Mesothelial cell of epicardium (in vitro differentiated cells): ENCODE data around the gene TMTC1. TPM values are rescaled to one million over a fixed set of nuclear protein-coding genes. Genes with fewer than 3 reads are reported as not detected.

Source experiments
- DNase-seq, 2 experiments: peaks; one replicate each; pipeline ENCODE4 v3.0.0; 2021; ENCODE audit warnings: low spot score in 2 of 2; ENCODE audit not compliant: unreplicated experiment in 2 of 2
- H3K27ac Mint-ChIP-seq: 2 replicates; pipeline ENCODE4 v1.8.0; 2021; ENCODE audit warnings: mixed read lengths
- H3K27me3 Mint-ChIP-seq: 2 replicates; pipeline ENCODE4 v1.8.0; 2021; ENCODE audit warnings: low read depth, mixed read lengths
- H3K36me3 Mint-ChIP-seq: 2 replicates; pipeline ENCODE4 v1.8.0; 2021; ENCODE audit warnings: mixed read lengths
- H3K4me1 Mint-ChIP-seq: 2 replicates; pipeline ENCODE4 v1.8.0; 2021; ENCODE audit warnings: mixed read lengths
- H3K4me3 Mint-ChIP-seq: 2 replicates; pipeline ENCODE4 v1.8.0; 2021; ENCODE audit warnings: mild to moderate bottlenecking, moderate library complexity, mixed read lengths
- H3K9me3 Mint-ChIP-seq: 2 replicates; pipeline ENCODE4 v1.8.0; 2021; ENCODE audit warnings: mixed read lengths
- total RNA-seq: library from RNA; stranded (reverse); gene quantifications from 3 replicates; pipeline ENCODE4 v1.2.1, GENCODE V29; 2021
- TF ChIP-seq, protein P1 (sequence below): fragments of 200-600 bp; sonication (generic); IDR thresholded peaks from one replicate; pipeline ENCODE4 v1.5.0; 2021; ENCODE audit warnings: antibody characterized with exemption; ENCODE audit not compliant: unreplicated experiment

Gene TMTC1
- total RNA-seq, 1 donor from 2014 or later = 1.0 TPM

GRCh38 chr12:29681370-29681769 is 102.4 kb downstream of the TMTC1 start:
- Mint-ChIP-seq H3K27me3 (no peaks in the 10 kb centered on the region), H3K4me3 (no peak overlapping the region), H3K9me3 (no peaks in the 10 kb centered on the region), H3K36me3 (no peaks in the 10 kb centered on the region), H3K27ac (no peak overlapping the region), H3K4me1 (peaks cover 6% of the 10 kb centered on the region)
- DNase-seq = no peak
- TF ChIP-seq, protein P1, sequence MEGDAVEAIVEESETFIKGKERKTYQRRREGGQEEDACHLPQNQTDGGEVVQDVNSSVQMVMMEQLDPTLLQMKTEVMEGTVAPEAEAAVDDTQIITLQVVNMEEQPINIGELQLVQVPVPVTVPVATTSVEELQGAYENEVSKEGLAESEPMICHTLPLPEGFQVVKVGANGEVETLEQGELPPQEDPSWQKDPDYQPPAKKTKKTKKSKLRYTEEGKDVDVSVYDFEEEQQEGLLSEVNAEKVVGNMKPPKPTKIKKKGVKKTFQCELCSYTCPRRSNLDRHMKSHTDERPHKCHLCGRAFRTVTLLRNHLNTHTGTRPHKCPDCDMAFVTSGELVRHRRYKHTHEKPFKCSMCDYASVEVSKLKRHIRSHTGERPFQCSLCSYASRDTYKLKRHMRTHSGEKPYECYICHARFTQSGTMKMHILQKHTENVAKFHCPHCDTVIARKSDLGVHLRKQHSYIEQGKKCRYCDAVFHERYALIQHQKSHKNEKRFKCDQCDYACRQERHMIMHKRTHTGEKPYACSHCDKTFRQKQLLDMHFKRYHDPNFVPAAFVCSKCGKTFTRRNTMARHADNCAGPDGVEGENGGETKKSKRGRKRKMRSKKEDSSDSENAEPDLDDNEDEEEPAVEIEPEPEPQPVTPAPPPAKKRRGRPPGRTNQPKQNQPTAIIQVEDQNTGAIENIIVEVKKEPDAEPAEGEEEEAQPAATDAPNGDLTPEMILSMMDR = no peak

DNA sequence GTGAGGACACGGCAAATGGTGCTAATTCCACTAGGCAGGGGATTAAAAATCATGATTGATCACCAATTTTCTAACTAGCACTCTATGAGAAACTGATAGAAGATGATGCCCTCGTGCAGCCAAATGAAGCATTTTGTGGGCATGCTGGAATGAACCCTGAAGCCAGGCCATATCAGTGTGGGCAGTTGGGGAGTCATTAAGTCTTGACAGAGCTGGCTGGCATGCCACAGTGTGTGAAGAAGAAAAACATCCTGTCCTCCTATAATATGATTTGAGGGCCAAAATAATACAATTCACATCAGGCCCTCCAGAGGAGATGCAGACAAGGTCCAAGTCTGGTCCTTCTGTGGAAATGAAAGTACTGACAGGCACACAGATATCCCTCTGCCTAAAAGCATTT is 107.1 kb downstream of the TMTC1 start:
- Mint-ChIP-seq H3K27ac (no peak overlapping the region), H3K27me3 (no peaks in the 10 kb centered on the region), H3K36me3 (no peaks in the 10 kb centered on the region), H3K9me3 (no peaks in the 10 kb centered on the region), H3K4me1 (peaks cover 24% of the 10 kb centered on the region), H3K4me3 (no peak overlapping the region)
- no peak for DNase-seq
- TF ChIP-seq, protein P1 = no peak

GRCh38 chr12:29674463-29674862 is 109.3 kb downstream of the TMTC1 start:
- no peaks in the 10 kb centered on the region for H3K36me3 Mint-ChIP-seq
- no peak for DNase-seq
- no peak overlapping the region for H3K4me3 Mint-ChIP-seq
- TF ChIP-seq, protein P1 = no peak
- H3K4me1 Mint-ChIP-seq = peaks cover 24% of the 10 kb centered on the region
- no peak overlapping the region for H3K27ac Mint-ChIP-seq
- H3K27me3 Mint-ChIP-seq = no peaks in the 10 kb centered on the region
- no peaks in the 10 kb centered on the region for H3K9me3 Mint-ChIP-seq

GRCh38 chr12:29673346-29673745 is 110.4 kb downstream of the TMTC1 start:
- Mint-ChIP-seq H3K36me3 (no peaks in the 10 kb centered on the region), H3K27me3 (no peaks in the 10 kb centered on the region), H3K4me3 (no peak overlapping the region), H3K4me1 (peaks cover 24% of the 10 kb centered on the region), H3K27ac (peak overlapping the region; percentile 53), H3K9me3 (no peaks in the 10 kb centered on the region)
- DNase-seq = no peak
- TF ChIP-seq, protein P1 = no peak

- TF ChIP-seq, protein P1 = no peak
- Mint-ChIP-seq H3K36me3 (no peaks in the 10 kb centered on the region), H3K4me1 (peaks cover 28% of the 10 kb centered on the region), H3K27ac (no peak overlapping the region), H3K4me3 (no peak overlapping the region), H3K9me3 (no peaks in the 10 kb centered on the region), H3K27me3 (no peaks in the 10 kb centered on the region)
- DNase-seq = no peak
Measured at GRCh38 chr12:29672580-29672979, 111.2 kb downstream of the TMTC1 start.

- Mint-ChIP-seq H3K27me3 (no peaks in the 10 kb centered on the region), H3K36me3 (no peaks in the 10 kb centered on the region), H3K27ac (no peak overlapping the region), H3K9me3 (no peaks in the 10 kb centered on the region), H3K4me1 (peaks cover 33% of the 10 kb centered on the region), H3K4me3 (no peak overlapping the region)
- no peak for DNase-seq
- TF ChIP-seq, protein P1 = no peak
Measured at GRCh38 chr12:29671742-29672141, 112.0 kb downstream of the TMTC1 start.
